ENCODE results near the gene RFXAP. TPM values are rescaled to one million over a fixed set of nuclear protein-coding genes. Genes with fewer than 3 reads are reported as not detected.

Gene RFXAP
- total RNA-seq, 1 donor from 2014 or later = 19.0 TPM

Other genes with a start within 250 kb of the RFXAP start
- not detected in 2 replicates for gene SERTM1, start 145.2 kb upstream of the RFXAP start, total RNA-seq
- gene SMAD9, start 101.0 kb downstream of the RFXAP start, total RNA-seq = 0.08 TPM in 1 of 2 replicates, not detected in the other
- gene ALG5, start 180.1 kb downstream of the RFXAP start, total RNA-seq = 52.5 and 53.2 TPM in 2 replicates
- gene EXOSC8, start 181.6 kb downstream of the RFXAP start, total RNA-seq = 139 and 143 TPM in 2 replicates
- gene SUPT20H, start 240.5 kb downstream of the RFXAP start, total RNA-seq = 73.2 and 75.7 TPM in 2 replicates